T-helper 2 cell (primary cell): ENCODE data around the gene CFAP68.
A peak's percentile ranks its signal among the peaks of the same experiment; 100 is the strongest.

Experiments
- DNase-seq, 5 experiments: peaks; one replicate each; pipeline versions ENCODE4 v3.0.0 to v3.0.0-alpha.2; 2012 to 2022
- total RNA-seq, 2 donors: gene quantifications; one replicate each; lab custom pipeline; 2026; lab: John Stamatoyannopoulos, UW

Gene CFAP68, protein sequence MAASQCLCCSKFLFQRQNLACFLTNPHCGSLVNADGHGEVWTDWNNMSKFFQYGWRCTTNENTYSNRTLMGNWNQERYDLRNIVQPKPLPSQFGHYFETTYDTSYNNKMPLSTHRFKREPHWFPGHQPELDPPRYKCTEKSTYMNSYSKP
- 9.6 to 10.0 reads per million in 2 donors for total RNA-seq

DNA sequence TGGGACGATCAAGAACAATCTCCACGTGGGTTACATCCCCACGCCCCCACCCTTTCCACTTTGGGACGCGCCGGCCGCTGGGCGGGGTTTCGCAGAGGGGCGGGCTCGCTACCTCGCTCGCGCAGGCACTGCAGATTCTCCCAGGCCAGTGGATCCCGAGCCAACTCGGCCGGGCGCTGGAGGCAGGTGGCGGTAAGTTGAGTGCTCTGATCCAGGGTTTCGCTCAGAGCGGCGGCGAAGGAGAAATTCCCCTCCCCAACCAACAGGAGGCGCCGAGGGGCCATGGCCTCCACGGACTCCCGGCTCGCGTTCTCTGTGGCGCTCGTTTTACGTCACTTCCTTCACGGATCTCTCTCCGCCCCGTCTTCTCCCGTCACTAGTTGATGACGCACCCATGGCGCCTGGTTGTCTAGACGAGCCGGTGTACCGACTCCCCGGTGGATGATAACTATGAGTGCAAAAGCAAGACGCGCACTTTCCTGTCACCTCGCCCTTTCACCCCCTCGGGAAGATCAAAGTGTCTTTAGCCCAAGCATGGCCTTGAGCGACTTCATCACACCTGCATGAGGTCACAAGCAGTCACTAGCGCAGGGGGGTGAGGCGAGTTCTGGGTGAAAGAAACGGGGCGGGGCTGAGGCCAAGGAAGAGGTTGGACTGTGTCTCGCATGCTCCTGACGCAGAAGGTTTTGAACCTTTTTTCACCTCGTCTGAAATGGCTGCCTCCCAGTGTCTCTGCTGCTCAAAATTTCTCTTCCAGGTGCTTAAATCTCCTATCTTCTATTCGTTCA is at the start of gene CFAP68, which contains the start of gene FDXACB1:
Gene CFAP68, plus strand, starts transcription at position 693 of the 788 bp plus-strand sequence. Its CDS starts 20 bp downstream, at position 713.
Gene FDXACB1, minus strand, starts transcription at position 317 of the 788 bp plus-strand sequence. Its CDS starts 33 bp downstream, at position 284.
- DNase-seq: peak; percentile 82 to 98 (median 93)

DNA sequence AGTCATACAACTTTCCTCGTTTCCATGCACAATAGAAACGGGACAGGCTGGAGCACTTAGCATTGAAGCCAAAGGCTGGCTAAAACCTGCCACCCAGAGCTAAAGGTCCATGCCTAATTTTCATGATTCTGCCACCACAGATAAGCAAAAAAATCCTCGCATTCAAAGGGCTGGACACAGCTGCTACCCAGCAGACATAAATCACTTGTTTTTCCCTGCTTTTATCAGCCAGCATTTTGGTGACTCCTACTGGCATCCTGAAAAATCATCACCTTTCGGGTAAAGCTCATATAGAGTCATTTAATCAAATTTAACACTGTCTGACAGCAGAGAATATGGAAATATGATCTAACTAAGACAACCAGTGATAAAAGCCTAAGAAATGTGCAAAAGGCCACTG is 45.8 kb upstream of the CFAP68 start:
- no peak for DNase-seq

DNA sequence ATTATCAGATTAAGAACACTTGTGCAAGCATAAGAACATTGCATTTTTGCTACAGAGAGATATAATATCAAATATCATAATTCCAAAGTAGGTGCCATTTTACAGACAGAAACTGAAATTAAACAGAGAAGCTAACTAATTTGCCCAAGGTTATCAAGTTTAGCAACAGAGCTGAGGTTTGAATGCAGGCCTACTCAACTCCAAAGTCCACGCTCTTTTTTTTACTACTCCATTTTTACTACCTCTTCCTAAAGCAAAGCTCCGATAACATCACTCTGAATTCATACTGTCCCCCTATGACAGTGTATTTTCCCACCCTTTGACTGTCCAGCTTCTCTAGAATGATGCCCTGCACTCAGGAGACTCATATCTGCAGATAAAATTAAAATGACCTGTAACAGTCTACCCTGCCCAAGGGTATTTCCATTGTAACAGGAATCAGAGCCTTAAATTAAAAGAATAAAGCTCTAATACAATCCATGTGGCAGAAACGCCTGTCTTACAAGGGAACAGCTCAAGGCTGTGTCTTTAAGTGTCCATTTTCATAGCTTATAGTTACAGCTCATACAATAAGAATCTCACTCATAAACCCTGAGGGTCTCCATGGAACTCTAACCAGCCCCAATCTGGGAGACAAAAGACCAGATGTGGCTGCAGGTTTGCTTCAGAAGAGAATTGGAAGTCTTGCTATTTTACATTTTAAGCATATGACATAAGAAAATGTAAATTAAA is 44.7 kb upstream of the CFAP68 start:
- no peak for DNase-seq

DNA sequence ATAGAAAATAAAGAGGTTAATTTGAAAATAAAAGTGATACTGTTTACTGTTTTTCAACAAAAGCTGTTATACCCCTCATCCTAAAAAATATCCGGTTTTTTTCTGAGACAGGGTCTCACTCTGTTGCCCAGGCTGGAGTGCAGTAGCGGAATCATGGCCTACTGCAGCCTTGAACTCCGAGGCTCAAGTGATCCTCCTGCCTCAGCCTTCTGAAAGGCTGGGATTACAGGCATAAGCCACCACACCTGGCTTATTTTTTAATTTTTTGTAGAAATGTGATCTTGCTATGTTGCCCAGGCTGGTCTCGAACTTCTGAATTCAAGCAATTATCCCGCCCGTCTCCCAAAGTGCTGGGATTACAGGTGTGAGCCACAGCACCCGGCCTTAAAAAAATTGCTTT is 43.7 kb upstream of the CFAP68 start:
- no peak for DNase-seq

DNA sequence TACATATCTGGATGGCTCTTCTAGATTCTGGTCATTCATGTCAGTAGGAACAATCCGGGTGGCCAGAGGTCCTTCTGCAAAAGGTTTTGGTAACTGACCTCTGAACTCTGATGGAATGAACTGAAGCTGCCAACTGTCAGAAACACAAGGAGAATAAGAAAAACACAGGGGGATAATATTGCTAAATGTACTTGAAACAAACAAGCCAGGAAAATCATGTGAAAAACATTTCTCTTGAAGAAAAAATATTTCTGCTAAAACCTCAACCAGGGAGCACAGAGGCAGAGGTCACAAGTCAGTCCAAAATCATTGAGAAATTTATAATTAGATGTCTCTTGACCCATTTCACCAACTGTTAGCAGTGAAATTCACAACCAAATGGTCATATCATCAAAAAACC is 43.2 kb upstream of the CFAP68 start:
- DNase-seq: no peak

DNA sequence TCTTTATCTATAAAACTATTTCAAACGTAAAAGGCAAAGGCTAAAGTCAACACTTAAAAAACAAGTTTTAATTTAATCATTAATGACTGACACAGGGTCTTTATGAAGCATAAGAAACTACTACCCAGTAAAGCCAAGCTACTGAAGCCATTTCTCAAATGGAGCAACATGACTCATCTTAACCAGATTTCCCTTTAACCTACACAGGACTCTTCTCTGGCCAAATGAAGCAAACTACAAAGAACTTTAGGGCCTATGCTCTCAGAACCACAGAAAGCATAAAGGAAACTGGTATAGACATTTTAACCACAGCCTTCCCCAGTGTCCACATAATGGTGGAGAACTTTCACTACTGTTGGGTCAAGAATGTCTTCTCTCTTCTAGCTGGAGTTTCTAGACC is 42.6 kb upstream of the CFAP68 start:
- no peak for DNase-seq

DNA sequence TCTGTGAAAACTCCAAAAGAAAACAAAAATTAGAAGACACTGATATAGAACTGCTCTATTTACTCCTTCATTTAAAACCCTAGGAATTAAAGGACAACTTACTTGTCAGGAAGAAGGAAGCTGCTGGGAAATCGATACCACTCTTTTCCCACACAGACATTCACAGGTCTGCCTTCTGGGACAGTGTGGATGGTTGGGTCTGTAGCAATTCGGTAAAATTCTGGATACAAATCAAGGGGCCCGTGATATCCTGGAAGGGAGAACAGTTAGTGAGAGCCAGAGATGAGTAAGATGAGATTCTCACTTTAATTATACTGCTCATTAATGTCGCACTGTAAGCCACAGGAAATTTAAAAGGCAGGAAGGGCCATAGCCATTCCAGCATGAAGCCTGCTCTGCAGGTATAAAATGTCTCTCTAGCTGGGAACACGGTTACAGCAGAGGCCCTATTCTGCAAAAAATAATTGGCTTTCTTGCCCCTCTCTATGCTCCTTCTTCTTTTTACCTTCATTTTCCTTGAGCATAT is 41.9 kb upstream of the CFAP68 start:
- no peak for DNase-seq

DNA sequence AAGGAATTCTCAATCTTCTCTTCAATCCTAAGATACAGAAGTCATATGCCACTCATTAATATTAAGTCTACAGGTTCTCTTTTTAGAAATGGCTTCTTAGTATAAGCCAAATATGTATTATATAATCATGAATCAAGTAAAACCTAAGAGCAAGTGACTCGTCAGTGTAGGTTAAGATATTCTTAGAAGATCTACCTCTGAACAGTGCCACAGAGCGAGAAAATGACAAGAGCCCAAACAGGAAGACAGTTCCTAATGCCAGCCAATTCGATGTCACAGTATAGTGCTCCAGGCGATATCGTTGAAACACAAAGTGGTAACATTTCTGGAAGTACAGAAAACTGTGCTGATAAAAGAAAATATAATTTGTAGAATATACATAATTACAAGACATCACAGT is 41.3 kb upstream of the CFAP68 start:
- DNase-seq: no peak

DNA sequence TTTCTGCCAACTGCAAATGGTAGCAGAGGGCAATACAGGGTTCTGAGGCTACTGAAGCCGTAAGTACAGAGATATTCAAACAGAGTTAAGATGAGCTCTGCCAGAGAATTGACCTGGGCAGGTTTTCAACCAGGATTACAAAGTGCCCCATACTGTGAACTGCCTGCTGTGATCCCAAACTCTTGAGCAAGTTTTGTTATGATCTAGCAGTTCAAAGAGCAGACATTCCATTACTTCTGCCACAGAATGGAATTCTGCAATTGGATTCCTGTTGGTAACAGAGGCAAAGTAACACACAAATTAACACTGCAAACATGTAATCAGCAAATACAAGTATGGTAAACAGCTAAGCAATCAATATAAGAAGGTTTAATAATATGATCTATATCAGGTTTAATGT is 39.2 kb upstream of the CFAP68 start:
- DNase-seq: no peak

DNA sequence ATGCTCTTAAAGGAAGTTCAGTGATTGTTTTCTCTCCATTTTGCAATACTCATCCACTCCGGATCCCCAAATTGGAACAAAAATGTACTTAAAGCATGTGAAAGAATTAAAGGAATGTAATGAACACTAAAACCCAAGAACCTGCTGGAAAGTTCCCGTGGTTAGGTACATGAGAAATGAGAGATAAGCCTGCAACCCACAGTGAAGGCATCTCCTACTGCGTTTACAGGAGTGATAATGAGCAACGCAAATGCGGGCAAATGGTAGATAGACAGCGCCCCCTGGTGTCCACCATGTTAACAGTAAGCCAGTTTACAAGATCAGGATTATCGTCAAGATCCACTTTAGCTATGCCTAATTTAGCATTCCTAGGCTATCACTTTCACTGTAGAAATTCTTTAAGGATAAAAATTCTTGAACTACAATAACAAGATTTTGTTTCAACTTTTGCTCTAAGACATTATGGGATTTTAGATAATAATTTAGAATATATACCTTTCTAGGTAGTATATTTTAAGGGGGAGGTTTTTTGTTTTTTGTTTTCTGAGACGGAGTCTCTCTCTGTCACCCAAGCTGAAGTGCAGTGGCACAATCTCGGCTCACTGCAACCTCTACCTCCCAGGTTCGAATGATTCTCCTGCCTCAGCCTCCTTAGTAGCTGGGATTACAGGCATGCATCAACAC is 37.8 kb upstream of the CFAP68 start:
- DNase-seq: peak; percentile 52 to 82 (median 76)

DNA sequence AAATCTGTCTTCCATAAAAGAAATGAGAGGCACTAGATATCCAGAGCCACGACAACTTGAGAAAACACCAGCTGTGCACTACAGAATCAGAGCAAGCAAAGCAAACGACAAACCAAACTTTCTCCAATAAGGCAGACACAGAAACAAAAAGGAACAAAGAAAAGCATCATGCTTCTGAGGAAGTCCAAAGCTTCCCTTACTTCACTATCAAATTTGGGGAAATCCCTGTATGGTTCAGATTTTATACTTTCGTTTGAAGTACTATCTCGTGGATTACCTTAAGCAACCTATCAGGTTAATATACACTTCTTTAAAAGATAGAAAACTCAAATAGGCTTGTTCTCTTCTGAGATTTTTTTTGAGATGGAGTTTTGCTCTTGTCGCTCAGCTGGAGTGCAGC is 35.7 kb upstream of the CFAP68 start:
- DNase-seq: no peak

DNA sequence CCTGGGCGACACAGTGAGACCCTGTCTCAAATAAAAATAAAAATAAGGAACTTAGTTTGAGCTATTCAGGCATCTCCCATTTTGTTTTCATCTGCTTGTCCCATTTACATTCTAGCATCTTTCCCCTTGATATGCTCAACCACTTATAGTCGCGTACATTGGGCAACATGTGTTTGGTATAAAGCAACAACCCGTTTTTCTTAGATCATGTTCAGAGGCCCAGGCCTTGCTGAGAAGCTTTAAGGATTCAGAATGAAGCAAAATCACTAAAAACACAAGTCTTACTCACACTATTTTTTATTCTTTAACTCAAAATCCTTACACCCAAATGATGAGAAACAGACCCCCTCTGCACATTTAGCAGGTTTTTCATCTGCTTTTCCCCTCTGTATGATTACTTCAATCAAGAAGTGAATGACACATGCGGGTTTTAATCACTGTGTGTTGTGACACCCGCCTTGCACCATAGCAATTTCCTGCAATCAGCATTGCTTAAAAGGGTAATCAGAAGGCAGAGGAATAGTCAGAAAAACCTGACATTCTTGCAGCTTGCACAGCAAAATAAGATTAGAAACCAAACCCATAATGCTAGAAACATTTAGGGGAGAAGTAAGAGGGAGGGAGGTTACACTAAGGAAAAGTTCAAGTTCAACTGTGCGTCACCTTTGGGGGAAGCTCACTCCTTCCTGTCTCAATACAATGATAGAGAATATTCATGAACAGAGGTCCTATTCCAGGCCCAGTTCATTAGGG is 33.9 kb upstream of the CFAP68 start:
- no peak for DNase-seq

DNA sequence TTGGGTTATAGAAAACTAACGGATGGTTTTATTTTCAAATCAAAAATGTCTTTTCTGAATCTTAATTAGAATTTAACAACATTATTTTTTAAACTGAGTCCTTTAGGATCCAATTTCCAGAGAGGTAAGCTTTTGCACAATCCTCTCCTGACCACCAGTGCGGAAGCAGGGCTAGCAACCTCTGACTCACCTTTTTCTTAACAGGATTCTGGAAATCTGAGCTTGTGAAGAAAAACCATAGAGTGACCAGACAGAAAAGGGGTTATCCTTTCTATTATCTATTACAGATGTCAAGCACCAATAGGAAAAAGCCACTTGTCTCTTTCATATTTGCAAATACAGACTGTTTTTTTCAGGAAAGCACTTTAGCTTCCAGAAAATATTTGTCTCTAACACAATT is 33.3 kb upstream of the CFAP68 start:
- DNase-seq: no peak

DNA sequence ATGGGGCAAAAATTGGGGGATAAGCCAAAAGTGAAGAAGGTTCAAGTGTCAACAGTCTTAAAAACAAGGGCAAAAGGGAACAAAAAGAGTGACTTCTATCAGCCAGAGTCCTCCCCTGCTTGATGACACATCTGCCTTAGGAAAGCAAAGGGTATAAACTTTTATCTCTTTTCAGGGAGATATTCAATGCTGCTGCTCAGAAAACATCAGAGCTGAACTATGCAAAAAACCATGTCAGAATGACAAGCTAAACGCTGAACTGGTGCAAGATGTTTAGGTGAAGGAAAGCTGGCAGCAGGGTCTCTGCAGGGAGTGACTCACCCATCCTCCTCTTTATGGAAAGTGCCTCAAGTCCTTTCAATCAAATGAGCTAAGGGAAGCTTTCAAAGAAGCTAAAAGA is 32.7 kb upstream of the CFAP68 start:
- DNase-seq: no peak

DNA sequence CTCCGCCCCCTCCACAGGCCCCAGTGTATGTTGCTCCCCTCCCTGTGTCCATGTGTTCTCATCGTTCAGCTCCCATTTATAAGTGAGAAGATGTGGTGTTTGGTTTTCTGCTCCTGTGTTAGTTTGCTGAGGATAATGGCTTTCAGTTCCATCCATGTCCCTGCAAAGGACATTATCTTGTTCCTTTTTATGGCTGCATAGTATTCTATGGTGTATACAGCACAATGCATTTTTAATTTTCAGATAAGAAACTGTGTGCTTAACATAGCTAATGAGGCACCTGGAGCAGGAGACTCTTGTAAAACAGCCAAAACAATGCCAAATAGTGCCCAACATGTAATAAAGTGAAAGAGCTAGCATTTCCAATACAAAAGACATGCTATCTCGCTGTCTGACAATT is 29.7 kb upstream of the CFAP68 start:
- no peak for DNase-seq

DNA sequence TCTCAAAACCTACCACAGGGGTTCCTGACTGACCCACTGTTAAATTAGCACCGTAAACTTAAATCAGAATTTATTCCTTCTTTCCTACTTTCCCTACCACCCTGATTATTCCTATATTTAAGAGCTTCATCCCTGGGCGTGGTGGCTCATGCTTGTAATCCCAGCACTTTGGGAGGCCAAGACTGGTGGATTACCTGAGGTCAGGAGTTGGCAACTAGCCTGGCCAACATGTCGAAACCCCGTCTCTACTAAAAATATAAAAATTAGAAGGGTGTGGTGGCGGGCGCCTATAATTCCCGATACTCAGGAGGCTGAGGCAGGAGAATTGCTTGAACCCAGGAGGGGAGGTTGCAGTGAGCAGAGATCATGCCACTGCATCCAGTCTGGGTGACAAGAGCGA is 28.3 kb upstream of the CFAP68 start:
- DNase-seq: no peak

DNA sequence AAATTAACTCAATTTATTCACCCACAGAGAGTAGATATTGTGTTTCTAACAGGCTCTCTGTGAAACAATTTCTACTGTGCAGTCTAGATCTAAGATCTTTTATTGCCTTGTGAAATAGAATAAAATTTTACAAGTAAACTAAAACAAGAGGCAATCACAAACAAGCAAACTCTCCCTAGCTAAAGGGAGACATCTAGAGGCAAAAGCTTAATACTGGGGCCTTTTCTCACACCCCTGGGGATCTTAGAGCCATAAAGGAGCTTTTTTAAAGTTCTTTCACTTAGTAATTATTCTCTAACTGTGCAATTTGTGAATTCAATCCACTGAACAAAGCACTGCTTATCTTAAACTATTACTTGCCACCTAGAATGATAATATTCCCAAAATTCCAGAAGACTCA is 27.7 kb upstream of the CFAP68 start:
- no peak for DNase-seq

DNA sequence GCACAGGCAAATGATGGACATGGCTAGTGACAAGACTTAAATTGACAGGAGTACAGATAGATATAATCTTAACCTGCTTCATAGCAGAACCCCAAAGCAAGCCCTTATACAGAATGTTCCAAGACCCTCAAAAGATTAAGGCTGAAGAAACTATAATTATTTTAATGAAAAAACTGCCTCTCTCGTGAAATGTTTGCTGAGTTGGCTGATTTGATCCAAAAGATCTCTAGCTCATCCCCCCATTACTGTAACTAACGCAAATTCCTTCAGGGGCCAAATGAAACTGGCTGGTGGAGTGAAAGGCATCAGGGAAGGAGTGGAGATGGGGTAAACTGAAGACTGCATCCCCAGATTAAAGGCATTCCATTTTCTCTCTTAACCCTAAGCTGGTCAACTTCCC is 27.2 kb upstream of the CFAP68 start:
- no peak for DNase-seq

DNA sequence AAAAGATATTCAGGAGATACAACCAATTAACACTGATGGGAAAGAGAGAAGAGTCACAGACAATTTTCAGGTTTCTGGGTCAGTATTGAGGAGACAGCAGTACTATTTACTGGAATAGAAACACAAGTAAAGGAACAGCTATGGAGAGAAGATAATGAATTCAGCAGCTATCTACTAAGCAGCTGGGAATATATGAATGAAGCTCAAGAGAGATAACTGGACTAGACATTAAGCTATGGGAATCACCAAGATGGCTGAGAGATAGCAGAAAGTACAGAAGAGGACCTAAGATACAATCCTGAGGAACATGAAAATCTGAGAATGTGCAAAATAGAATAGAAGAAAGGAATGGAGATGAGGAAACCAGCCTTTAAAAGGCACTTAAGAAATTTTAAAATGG is 23.8 kb upstream of the CFAP68 start:
- DNase-seq: no peak

DNA sequence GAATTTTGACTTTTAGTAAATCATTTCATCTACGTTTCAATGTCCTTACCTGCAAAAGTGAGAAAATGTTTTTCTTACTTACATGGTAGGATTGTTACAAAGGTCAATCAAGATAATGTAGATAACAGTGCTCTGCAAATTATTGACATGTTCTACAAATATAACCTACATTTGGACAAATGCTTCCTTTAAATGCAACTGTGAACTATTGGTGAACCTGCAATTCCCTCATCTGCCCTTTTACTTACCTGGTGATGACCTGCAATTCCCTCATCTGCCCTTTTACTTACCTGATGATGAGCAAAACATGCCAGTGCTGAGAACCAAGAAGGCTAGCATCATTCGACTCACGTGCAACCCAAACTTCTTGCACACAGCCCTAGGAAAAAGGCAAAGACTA is 19.1 kb upstream of the CFAP68 start:
- DNase-seq: no peak

DNA sequence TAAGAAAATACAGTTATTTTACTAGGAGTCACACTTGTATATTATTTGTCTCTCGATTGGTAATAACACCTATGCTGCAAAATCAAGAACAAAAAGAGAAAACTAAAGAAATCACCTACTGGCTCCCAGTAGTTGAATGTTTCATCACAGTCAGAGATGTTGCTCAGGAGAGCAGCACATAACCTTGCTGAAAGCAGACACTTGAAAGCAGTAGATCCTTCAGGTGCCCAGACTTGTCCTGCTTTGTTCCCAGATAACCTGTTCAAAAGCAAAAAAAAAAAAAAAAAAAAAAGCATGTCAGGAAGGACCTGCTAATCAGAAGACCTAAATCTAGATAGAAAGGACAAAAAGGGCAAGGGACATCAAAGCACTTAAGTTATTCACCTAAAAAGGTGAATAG is 9.2 kb upstream of the CFAP68 start:
- DNase-seq: no peak

DNA sequence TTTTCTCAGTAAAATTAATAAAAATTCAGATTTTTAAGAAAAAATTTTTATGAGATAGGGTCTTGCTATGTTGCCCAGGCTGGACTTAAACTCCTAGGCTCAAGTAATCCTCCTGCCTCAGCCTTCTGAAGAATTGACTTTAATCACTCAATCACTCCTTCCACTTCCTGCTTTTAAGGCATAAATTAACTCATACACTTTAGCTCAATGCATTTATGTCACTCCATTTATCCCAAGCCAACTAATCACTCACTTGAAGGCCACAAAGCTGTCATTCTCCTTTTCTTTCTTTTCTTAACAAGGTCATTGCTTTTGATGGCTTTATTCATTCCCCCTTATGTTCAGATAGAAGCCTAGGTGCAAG is 8.8 kb upstream of the CFAP68 start:
- DNase-seq: peak in 1 of 5 experiments; percentile 53
